NB4 (cell line): ENCODE results near the gene FUT3.

Source experiments
- DNase-seq: peaks from one replicate; pipeline ENCODE4 v3.0.0; 2010; ENCODE audit warnings: low read depth
- H3K4me3 ChIP-seq: one replicate; pipeline ENCODE4 v1.5.1; 2011; ENCODE audit warnings: mild to moderate bottlenecking, low read depth, low read length, moderate library complexity
- CTCF ChIP-seq: IDR thresholded peaks from one replicate; pipeline ENCODE4 v1.5.1; 2012; ENCODE audit warnings: low read depth, low read length
- MAX ChIP-seq: IDR thresholded peaks from 2 replicates; pipeline ENCODE4 v1.6.1; 2011; ENCODE audit warnings: low read depth, low read length
- MYC ChIP-seq: IDR thresholded peaks from 2 replicates; pipeline ENCODE4 v1.6.1; 2011; ENCODE audit warnings: low read depth, low read length
- POLR2A ChIP-seq: IDR thresholded peaks from 2 replicates; pipeline ENCODE4 v1.6.1; 2011; ENCODE audit warnings: mild to moderate bottlenecking; ENCODE audit not compliant: insufficient read length; ENCODE audit errors: extremely low read depth

Gene FUT3

GRCh38 chr19:5793188-5793587, 58.1 kb downstream of the FUT3 start:
- TF ChIP-seq POLR2A (no peak), MYC (no peak), CTCF (no peak), MAX (no peak)
- no peak for DNase-seq
- no peak overlapping the region for H3K4me3 ChIP-seq
